Caco-2 (cell line): ENCODE results near the gene FBXO21. TPM values are rescaled to one million over a fixed set of nuclear protein-coding genes. Genes with fewer than 3 reads are reported as not detected.

Experiments
- BruUV-seq: library from RNA; stranded (reverse); fragments of 400-500 nt; replicated peaks from 2 replicates; lab custom pipeline; 2021; lab: Mats Ljungman, UMichigan
- CTCF ChIA-PET: fragments of 300-600 bp; sonication (Branson Sonifier 250); formaldehyde crosslinking; loops from one replicate; lab custom pipeline; 2022; ENCODE audit warnings: antibody characterized with exemption; lab: Charles Lee
- POLR2A ChIA-PET: fragments of 300-600 bp; sonication (Branson Sonifier 250); formaldehyde crosslinking; loops from one replicate; lab custom pipeline; 2022; ENCODE audit warnings: antibody characterized with exemption; lab: Charles Lee
- DNase-seq, 2 experiments: peaks; one replicate each; pipeline versions ENCODE4 v3.0.0 to v3.0.0-alpha.2; 2020 to 2022
- H3K27me3 ChIP-seq: replicated peaks from 2 replicates; pipeline ENCODE4 v1.6.0; 2011; ENCODE audit warnings: low read length; ENCODE audit not compliant: control insufficient read depth, insufficient read depth
- H3K36me3 ChIP-seq: 2 replicates; pipeline ENCODE4 v1.5.1; 2011; ENCODE audit warnings: low read length; ENCODE audit not compliant: control insufficient read depth, insufficient read depth
- H3K4me1 ChIP-seq: fragments of 250-450 bp; sonication (Bioruptor Pico); 2 replicates; pipeline ENCODE4 v1.5.1; 2020; ENCODE audit warnings: mild to moderate bottlenecking
- H3K4me3 ChIP-seq: 2 replicates; pipeline ENCODE4 v1.5.1; 2011; ENCODE audit warnings: low read depth, mild to moderate bottlenecking, control low read depth, low read length
- H3K9me3 ChIP-seq: fragments of 250-450 bp; sonication (Bioruptor Pico); 2 replicates; pipeline ENCODE4 v1.5.1; 2020; ENCODE audit warnings: mild to moderate bottlenecking, moderate library complexity
- H3K27ac Mint-ChIP-seq: one replicate; pipeline ENCODE4 v1.8.0; 2022; ENCODE audit warnings: mixed read lengths; ENCODE audit not compliant: unreplicated experiment
- H3K27me3 Mint-ChIP-seq: one replicate; pipeline ENCODE4 v1.8.0; 2022; ENCODE audit warnings: mixed read lengths; ENCODE audit not compliant: insufficient read depth, unreplicated experiment
- H3K36me3 Mint-ChIP-seq: one replicate; pipeline ENCODE4 v1.8.0; 2022; ENCODE audit warnings: mild to moderate bottlenecking, mixed read lengths; ENCODE audit not compliant: insufficient read depth, unreplicated experiment
- H3K4me1 Mint-ChIP-seq: one replicate; pipeline ENCODE4 v1.8.0; 2022; ENCODE audit warnings: low read depth, mixed read lengths; ENCODE audit not compliant: unreplicated experiment
- H3K4me3 Mint-ChIP-seq: one replicate; pipeline ENCODE4 v1.8.0; 2022; ENCODE audit warnings: mild to moderate bottlenecking, moderate library complexity, mixed read lengths; ENCODE audit not compliant: unreplicated experiment
- H3K9me3 Mint-ChIP-seq: one replicate; pipeline ENCODE4 v1.8.0; 2022; ENCODE audit warnings: mixed read lengths; ENCODE audit not compliant: unreplicated experiment
- CTCF ChIP-seq, 2 experiments: fragments of 200-600 bp in 1 of 2; IDR thresholded peaks; 1 replicate in 1 of 2; 2 replicates in 1 of 2; pipeline versions ENCODE4 v1.5.1 to v1.8.0; 2011 to 2022; ENCODE audit warnings: antibody characterized with exemption in 1 of 2, control low read depth in 1 of 2, inconsistent platforms in 1 of 2, low read depth in 1 of 2, low read length in 1 of 2, mild to moderate bottlenecking in 1 of 2, moderate library complexity in 1 of 2; ENCODE audit not compliant: insufficient read depth in 1 of 2, severe bottlenecking in 1 of 2, unreplicated experiment in 1 of 2
- intact Hi-C: fragments of 100-400 bp; cut with micrococcal nuclease; formaldehyde crosslinking; loops from one replicate; pipeline ENCODE4 v1.10.0; 2022; ENCODE audit not compliant: unreplicated experiment
- total RNA-seq: library from RNA; stranded (reverse); gene quantifications from 2 replicates; pipeline ENCODE4 v1.2.3, GENCODE V29; 2022

The FBXO21 gene
- total RNA-seq, 1 experiment from 2014 or later = 44.5 TPM

- CTCF ChIA-PET = no interaction called here
- POLR2A ChIA-PET = no interaction called here
- Histone ChIP-seq H3K4me3 (no peak overlapping the region), H3K4me1 (peaks cover 6% of the 10 kb centered on the region), H3K36me3 (peaks cover 4% of the 10 kb centered on the region), H3K9me3 (no peaks in the 10 kb centered on the region), H3K27me3 (no peaks in the 10 kb centered on the region)
- intact Hi-C loops = loop anchor here (2.0 kb wide), 1 partner anchor 33 kb away; the partner anchor contains the start of gene FBXO21
- no peak for TF ChIP-seq CTCF (IDR thresholded peaks at IDR 0.05; ENCODE audit: insufficient read depth in 1 of 2, low read depth in 1 of 2, low read length in 1 of 2, severe bottlenecking in 1 of 2, unreplicated experiment in 1 of 2)
- no peak for DNase-seq
- H3K4me1 Mint-ChIP-seq = peaks cover 24% of the 10 kb centered on the region
- BruUV-seq = no TSS peak
- H3K9me3 Mint-ChIP-seq = no peaks in the 10 kb centered on the region
- no peak overlapping the region for H3K4me3 Mint-ChIP-seq
- peaks cover 71% of the 10 kb centered on the region for H3K36me3 Mint-ChIP-seq
- H3K27me3 Mint-ChIP-seq = no peaks in the 10 kb centered on the region
- H3K27ac Mint-ChIP-seq = no peak overlapping the region
Measured at GRCh38 chr12:117158096-117158495, 32.2 kb downstream of the FBXO21 start.

GRCh38 chr12:117155278-117156060, 34.8 kb downstream of the FBXO21 start:
- Histone ChIP-seq H3K36me3 (peaks cover 4% of the 10 kb centered on the region), H3K9me3 (no peaks in the 10 kb centered on the region), H3K4me1 (peaks cover 6% of the 10 kb centered on the region), H3K27me3 (no peaks in the 10 kb centered on the region), H3K4me3 (no peak overlapping the region)
- DNase-seq = peak; percentile 94 to 95
- Mint-ChIP-seq H3K27ac (no peak overlapping the region), H3K36me3 (peaks cover 68% of the 10 kb centered on the region), H3K27me3 (no peaks in the 10 kb centered on the region), H3K9me3 (no peaks in the 10 kb centered on the region), H3K4me3 (no peak overlapping the region), H3K4me1 (peaks cover 16% of the 10 kb centered on the region)
- ChIA-PET POLR2A (no interaction called here), CTCF (no interaction called here)
- TF ChIP-seq CTCF (IDR thresholded peaks at IDR 0.05; ENCODE audit: insufficient read depth in 1 of 2, low read depth in 1 of 2, low read length in 1 of 2, severe bottlenecking in 1 of 2, unreplicated experiment in 1 of 2) = peak; percentile 83 to 86
- intact Hi-C loops = no loop called here
- no TSS peak for BruUV-seq

- Mint-ChIP-seq H3K9me3 (no peaks in the 10 kb centered on the region), H3K27ac (peak overlapping the region; percentile 5), H3K27me3 (no peaks in the 10 kb centered on the region), H3K36me3 (peaks cover 54% of the 10 kb centered on the region), H3K4me3 (no peak overlapping the region), H3K4me1 (no peaks in the 10 kb centered on the region)
- no peak for TF ChIP-seq CTCF (IDR thresholded peaks at IDR 0.05; ENCODE audit: insufficient read depth in 1 of 2, low read depth in 1 of 2, low read length in 1 of 2, severe bottlenecking in 1 of 2, unreplicated experiment in 1 of 2)
- POLR2A ChIA-PET = no interaction called here
- H3K4me3 ChIP-seq = no peak overlapping the region
- no TSS peak for BruUV-seq
- no peaks in the 10 kb centered on the region for H3K4me1 ChIP-seq
- H3K9me3 ChIP-seq = no peaks in the 10 kb centered on the region
- CTCF ChIA-PET = no interaction called here
- intact Hi-C loops = no loop called here
- no peaks in the 10 kb centered on the region for H3K27me3 ChIP-seq
- no peak for DNase-seq
- H3K36me3 ChIP-seq = peaks cover 4% of the 10 kb centered on the region
Measured at GRCh38 chr12:117152793-117153775, 37.2 kb downstream of the FBXO21 start.
